ENCODE results near the gene PPP1R16B. TPM values are rescaled to one million over a fixed set of nuclear protein-coding genes. Genes with fewer than 3 reads are reported as not detected.
"Not testable (repeated sequence)": the region's sequence is repeated elsewhere in the genome, so short reads cannot be mapped to it uniquely, and the experiment has no call there.

PPP1R16B gene
- total RNA-seq, 2 donors from 2014 or later: 1.3 to 1.9 TPM

DNA sequence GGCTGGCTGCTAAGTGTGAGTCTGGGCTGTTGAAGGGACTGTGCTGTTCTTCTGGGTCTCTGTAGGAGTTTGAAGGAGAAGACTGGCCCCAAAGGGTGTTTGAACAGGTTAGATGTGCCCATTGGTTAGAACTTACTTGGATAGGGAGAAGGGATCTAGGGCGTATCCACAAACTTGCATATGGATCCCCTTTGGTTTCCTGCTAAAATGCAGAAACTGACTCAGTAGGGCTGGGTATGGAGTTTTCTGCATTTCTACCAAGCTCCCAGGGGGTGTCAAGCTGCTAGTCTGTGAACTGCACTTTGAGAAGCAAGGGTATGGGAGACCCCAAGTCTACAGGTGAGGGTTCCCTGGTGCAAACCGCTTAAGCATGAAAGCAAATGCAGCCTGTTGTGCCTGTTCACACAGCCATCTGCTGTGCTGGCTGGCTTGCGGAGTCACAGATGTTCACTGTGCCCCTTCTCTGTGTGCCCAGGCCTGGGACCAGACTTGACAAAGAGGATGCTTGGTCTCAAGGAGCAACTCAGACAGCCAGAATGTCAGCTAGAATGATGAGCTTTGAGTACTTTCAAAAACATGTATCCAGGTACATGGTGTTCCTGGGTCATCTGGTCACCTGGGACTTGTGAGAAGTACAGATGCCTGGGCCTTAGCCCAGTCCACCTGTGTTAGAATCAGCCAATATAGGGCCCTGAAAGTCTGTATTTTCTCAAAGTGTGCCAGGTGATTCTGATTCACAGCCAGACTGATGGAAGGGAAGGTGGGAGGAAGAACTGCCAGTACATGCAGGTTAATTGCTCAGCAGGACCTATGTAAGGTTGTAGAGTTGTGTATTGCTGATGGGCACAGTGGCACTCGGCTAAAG lies 7.4 kb downstream of the PPP1R16B start:
- Histone ChIP-seq H3K27ac (no peak overlapping the region), H3K4me1 (replicated peaks) (no peaks in the 10 kb centered on the region), H3K9me3 (no peaks in the 10 kb centered on the region), H3K36me3 (no peaks in the 10 kb centered on the region), H3K27me3 (replicated peaks; ENCODE audit: insufficient read depth) (peaks cover 2% of the 10 kb centered on the region), H3K4me3 (no peak overlapping the region)
- WGBS: 86% methylated on average over 4 of the region's 4 CpGs
- TF ChIP-seq POLR2A (IDR thresholded peaks at IDR 0.05) (no peak), POLR2AphosphoS5 (IDR thresholded peaks at IDR 0.05) (no peak)
- TF ChIP-seq, protein P1, sequence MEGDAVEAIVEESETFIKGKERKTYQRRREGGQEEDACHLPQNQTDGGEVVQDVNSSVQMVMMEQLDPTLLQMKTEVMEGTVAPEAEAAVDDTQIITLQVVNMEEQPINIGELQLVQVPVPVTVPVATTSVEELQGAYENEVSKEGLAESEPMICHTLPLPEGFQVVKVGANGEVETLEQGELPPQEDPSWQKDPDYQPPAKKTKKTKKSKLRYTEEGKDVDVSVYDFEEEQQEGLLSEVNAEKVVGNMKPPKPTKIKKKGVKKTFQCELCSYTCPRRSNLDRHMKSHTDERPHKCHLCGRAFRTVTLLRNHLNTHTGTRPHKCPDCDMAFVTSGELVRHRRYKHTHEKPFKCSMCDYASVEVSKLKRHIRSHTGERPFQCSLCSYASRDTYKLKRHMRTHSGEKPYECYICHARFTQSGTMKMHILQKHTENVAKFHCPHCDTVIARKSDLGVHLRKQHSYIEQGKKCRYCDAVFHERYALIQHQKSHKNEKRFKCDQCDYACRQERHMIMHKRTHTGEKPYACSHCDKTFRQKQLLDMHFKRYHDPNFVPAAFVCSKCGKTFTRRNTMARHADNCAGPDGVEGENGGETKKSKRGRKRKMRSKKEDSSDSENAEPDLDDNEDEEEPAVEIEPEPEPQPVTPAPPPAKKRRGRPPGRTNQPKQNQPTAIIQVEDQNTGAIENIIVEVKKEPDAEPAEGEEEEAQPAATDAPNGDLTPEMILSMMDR (IDR thresholded peaks at IDR 0.05): no peak
- intact Hi-C loops (cut with DNase I): no loop called here
- no peak for DNase-seq (ENCODE audit: low spot score)

DNA sequence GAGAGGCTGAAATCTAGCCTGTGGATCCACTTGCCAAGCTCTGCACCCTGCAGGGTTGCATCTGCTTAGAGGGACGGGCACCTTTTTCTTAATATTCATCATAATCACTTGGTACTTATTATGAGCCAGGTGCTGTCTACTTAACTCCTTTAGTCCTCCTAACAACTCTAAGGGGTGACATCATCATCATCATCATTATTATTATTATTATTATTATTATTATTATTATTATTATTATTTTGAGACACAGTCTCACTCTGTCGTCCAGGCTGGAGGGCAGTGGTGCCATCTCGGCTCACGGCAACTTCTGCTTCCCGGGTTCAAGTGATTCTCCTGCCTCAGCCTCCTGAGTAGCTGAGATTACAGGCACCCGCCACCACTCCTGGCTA lies 8.1 kb downstream of the PPP1R16B start:
- 96% methylated on average over 6 of the region's 6 CpGs for WGBS
- H3K27me3 ChIP-seq (replicated peaks; ENCODE audit: insufficient read depth); H3K4me3 ChIP-seq; H3K36me3 ChIP-seq; intact Hi-C loops (cut with DNase I); DNase-seq (ENCODE audit: low spot score); H3K9me3 ChIP-seq; H3K27ac ChIP-seq; H3K4me1 ChIP-seq (replicated peaks): not testable (repeated sequence)

DNA sequence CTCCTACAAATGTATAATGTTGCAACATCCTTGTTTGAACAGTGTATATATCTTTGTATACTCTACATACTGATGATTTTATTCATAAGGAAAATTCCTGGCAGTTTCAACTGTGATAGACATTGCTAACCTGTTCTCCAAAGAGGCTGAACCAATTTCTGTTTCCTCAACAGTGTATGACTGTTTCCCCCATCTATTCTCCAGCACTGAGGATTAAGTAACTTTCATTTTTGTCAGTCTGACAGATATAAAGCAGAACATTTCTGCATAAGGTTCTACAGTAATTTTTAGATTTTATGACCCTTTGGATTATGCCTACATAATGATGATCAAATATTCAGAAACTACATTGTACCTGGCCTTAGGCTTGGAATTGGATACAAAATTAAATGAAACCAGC lies 9.9 kb downstream of the PPP1R16B start:
- DNase-seq (ENCODE audit: low spot score): no peak

DNA sequence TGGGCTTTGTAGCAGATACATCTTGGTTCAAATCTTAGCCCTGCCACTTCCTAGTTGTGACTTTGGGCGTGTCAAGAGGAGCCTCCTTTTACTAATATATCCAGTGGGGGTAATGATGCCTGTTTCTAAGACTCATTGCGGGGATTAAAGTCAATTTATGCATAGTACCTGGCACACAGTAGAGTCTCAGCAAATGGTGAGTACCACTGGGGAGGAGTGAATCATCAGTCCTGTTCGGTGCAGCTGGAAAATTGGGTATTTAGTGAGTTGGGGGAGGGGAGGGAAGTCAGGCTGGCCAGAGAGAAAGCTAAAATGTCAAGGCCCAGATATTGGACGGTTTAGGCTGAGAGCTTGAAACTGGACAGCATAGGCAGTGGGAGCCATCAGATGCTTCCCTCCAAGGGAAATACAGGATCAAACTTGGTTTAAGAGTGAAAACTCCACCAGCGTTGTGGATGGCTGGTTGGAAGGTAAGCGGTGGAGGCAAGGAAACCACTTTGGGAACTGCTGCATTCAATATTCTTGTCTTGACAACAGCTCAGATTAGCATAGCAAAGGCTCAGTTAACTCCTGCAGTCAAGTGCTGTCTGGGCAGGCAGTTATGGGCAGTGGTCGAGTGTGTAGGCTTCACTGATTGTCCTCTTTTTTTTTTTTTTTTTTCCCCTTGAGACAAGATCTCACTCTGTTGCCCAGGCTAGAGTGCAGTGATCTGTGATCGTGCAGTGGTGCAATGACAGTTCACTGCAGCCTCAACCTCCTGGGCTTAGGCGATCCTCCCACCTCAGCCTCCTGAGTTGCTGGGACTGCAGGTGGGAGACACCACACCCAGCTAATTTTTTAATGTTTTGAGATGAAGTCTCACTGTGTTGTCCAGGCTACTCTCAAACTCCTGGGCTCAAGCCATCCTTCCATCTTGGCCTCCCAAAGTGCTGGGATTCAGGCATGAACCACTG lies 12.9 kb downstream of the PPP1R16B start:
- WGBS: 76% methylated on average over 9 of the region's 9 CpGs

More for the DNA sequence above, 9.9 kb downstream of the PPP1R16B start:
- Histone ChIP-seq H3K9me3 (no peaks in the 10 kb centered on the region), H3K4me1 (replicated peaks) (no peaks in the 10 kb centered on the region), H3K27ac (no peak overlapping the region), H3K4me3 (no peak overlapping the region), H3K36me3 (no peaks in the 10 kb centered on the region), H3K27me3 (replicated peaks; ENCODE audit: insufficient read depth) (peaks cover 2% of the 10 kb centered on the region)
- TF ChIP-seq POLR2AphosphoS5 (IDR thresholded peaks at IDR 0.05) (no peak), POLR2A (IDR thresholded peaks at IDR 0.05) (no peak)
- TF ChIP-seq, protein P1 (IDR thresholded peaks at IDR 0.05): no peak
- intact Hi-C loops (cut with DNase I): no loop called here

DNA sequence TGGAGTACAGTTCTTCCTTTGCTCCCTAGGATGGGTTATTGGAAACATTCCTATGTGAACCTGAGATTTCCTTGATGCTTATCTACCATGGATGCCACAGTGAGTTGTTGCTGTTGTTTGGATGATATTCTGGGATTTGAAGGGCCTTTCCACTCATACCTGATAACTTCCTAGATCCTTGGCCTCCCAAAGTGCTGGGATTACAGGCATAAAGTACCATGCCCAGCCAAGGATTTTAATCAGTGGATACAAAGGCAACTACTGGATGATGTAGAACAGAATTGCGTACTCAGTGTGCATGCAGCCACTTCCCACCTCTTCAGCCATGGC lies 20.0 kb downstream of the PPP1R16B start:
- intact Hi-C loops (cut with DNase I): no loop called here
- no peaks in the 10 kb centered on the region for H3K36me3 ChIP-seq
- no peaks in the 10 kb centered on the region for H3K4me1 ChIP-seq (replicated peaks)
- no peak for DNase-seq (ENCODE audit: low spot score)
- WGBS: 86% methylated on average over 1 of the region's 1 CpG
- no peaks in the 10 kb centered on the region for H3K9me3 ChIP-seq
- TF ChIP-seq POLR2AphosphoS5 (IDR thresholded peaks at IDR 0.05) (no peak), POLR2A (IDR thresholded peaks at IDR 0.05) (no peak)
- TF ChIP-seq, protein P1 (IDR thresholded peaks at IDR 0.05): no peak
- no peaks in the 10 kb centered on the region for H3K27me3 ChIP-seq (replicated peaks; ENCODE audit: insufficient read depth)
- no peak overlapping the region for H3K4me3 ChIP-seq
- no peak overlapping the region for H3K27ac ChIP-seq

More for the DNA sequence above, 12.9 kb downstream of the PPP1R16B start:
- Histone ChIP-seq H3K36me3 (no peaks in the 10 kb centered on the region), H3K4me3 (no peak overlapping the region), H3K27ac (no peak overlapping the region), H3K27me3 (replicated peaks; ENCODE audit: insufficient read depth) (peaks cover 2% of the 10 kb centered on the region), H3K4me1 (replicated peaks) (no peaks in the 10 kb centered on the region), H3K9me3 (no peaks in the 10 kb centered on the region)
- TF ChIP-seq, protein P1 (IDR thresholded peaks at IDR 0.05): no peak
- TF ChIP-seq POLR2A (IDR thresholded peaks at IDR 0.05) (no peak), POLR2AphosphoS5 (IDR thresholded peaks at IDR 0.05) (no peak)
- no peak for DNase-seq (ENCODE audit: low spot score)
- intact Hi-C loops (cut with DNase I): no loop called here

Data from prostate gland (tissue), 2 donors.